K562 (cell line): ENCODE measurements around the gene RIOK3. TPM values are rescaled to one million over a fixed set of nuclear protein-coding genes. Genes with fewer than 3 reads are reported as not detected.

Source experiments
- ATAC-seq: fragments of 200-7000 bp; cut with Tn5 transposase; 3 replicates; pipeline ENCODE4 v1.9.1; 2020; ENCODE audit warnings: moderate library complexity
- BruUV-seq: library from RNA; stranded (reverse); fragments of 400-500 nt; replicated peaks from 2 replicates; lab custom pipeline; 2021; lab: Mats Ljungman, UMichigan
- CTCF ChIA-PET: fragments of 300-600 bp; formaldehyde crosslinking; extraction: SDS; loops from one replicate; lab custom pipeline; 2021; ENCODE audit warnings: low intra/inter-chr PET ratio; lab: Yijun Ruan, JAX
- POLR2A ChIA-PET: fragments of 300-600, 350-650 bp; sonication (Branson Sonifier 250); formaldehyde crosslinking; extraction: SDS; loops from one replicate; lab custom pipeline; 2021; ENCODE audit warnings: antibody characterized with exemption, inconsistent platforms; lab: Yijun Ruan, JAX
- DNase-seq, 4 experiments: peaks; one replicate each; pipeline versions ENCODE4 v3.0.0 to v3.0.0-alpha.2; 2011 to 2018; ENCODE audit warnings: low spot score in 3 of 4, mixed read lengths in 3 of 4; ENCODE audit errors: extremely low read depth in 1 of 4
- FAIRE-seq: peaks from 2 replicates; lab custom pipeline; 2011; peaks lifted over from hg19 to GRCh38; lab: Jason Lieb, UNC
- H2AFZ ChIP-seq: 2 replicates; pipeline ENCODE4 v1.6.0; 2011; ENCODE audit warnings: low read depth, low read length, control low read depth, inconsistent platforms
- H3K27ac ChIP-seq: fragments of 200-600 bp; 3 replicates; pipeline ENCODE4 v1.8.0; 2011; ENCODE audit warnings: low read depth, mild to moderate bottlenecking, control low read depth, inconsistent platforms, low read length, moderate library complexity, mixed read lengths; ENCODE audit errors: extremely low read depth
- H3K27me3 ChIP-seq, 2 experiments: fragments of 300-600 bp in 1 of 2; 2 replicates in 1 of 2; 3 replicates in 1 of 2; pipeline versions ENCODE4 v1.6.0 to v1.8.0; 2011; ENCODE audit warnings: inconsistent platforms in 2 of 2, low read length in 2 of 2, mild to moderate bottlenecking in 1 of 2, mixed read lengths in 1 of 2, moderate library complexity in 1 of 2; ENCODE audit not compliant: control insufficient read depth in 2 of 2, insufficient read depth in 2 of 2
- H3K36me3 ChIP-seq: fragments of 300-600 bp; 3 replicates; pipeline ENCODE4 v1.8.0; 2011; ENCODE audit warnings: mild to moderate bottlenecking, low read length, inconsistent platforms; ENCODE audit not compliant: control insufficient read depth, insufficient read depth
- H3K4me1 ChIP-seq, 2 experiments: fragments of 200-600 bp in 1 of 2; replicated peaks in 1 of 2; 2 replicates in 1 of 2; 3 replicates in 1 of 2; pipeline versions ENCODE4 v1.5.1 to v1.8.0; 2011; ENCODE audit warnings: inconsistent platforms in 2 of 2, low read length in 2 of 2, mild to moderate bottlenecking in 1 of 2, mixed read lengths in 1 of 2, moderate library complexity in 1 of 2; ENCODE audit not compliant: control insufficient read depth in 2 of 2, insufficient read depth in 2 of 2
- H3K4me2 ChIP-seq: 2 replicates; pipeline ENCODE4 v1.6.1; 2011; ENCODE audit warnings: low read length, control low read depth, inconsistent platforms, mixed read lengths; ENCODE audit not compliant: insufficient read depth
- H3K4me3 ChIP-seq: fragments of 200-600 bp; sonication (generic), shearing (Covaris generic); 2 replicates; pipeline ENCODE4 v1.5.1; 2016; ENCODE audit warnings: control low read depth, inconsistent platforms
- H3K79me2 ChIP-seq: fragments of 200-600 bp; 3 replicates; pipeline ENCODE4 v1.8.0; 2011; ENCODE audit warnings: low read length, inconsistent platforms; ENCODE audit not compliant: control insufficient read depth, insufficient read depth
- H3K9ac ChIP-seq, 2 experiments: 2 replicates each; pipeline versions ENCODE4 v1.6.0 to v1.6.1; 2011; ENCODE audit warnings: low read depth in 2 of 2, low read length in 2 of 2, control low read depth in 1 of 2, inconsistent platforms in 1 of 2, mild to moderate bottlenecking in 1 of 2, mixed read lengths in 1 of 2; ENCODE audit not compliant: insufficient read depth in 1 of 2
- H3K9me1 ChIP-seq: one replicate; pipeline ENCODE4 v1.6.0; 2011; ENCODE audit warnings: inconsistent platforms, mild to moderate bottlenecking, low read length, moderate library complexity; ENCODE audit not compliant: control insufficient read depth, insufficient read depth
- H3K9me3 ChIP-seq: replicated peaks from 2 replicates; pipeline ENCODE4 v1.5.1; 2011; ENCODE audit warnings: low read depth, low read length, inconsistent platforms; ENCODE audit not compliant: control insufficient read depth, insufficient read depth
- H4K20me1 ChIP-seq: replicated peaks from 2 replicates; pipeline ENCODE4 v1.6.1; 2011; ENCODE audit warnings: low read length, inconsistent platforms, mixed read lengths; ENCODE audit not compliant: control insufficient read depth, insufficient read depth
- BRCA1 ChIP-seq, 2 experiments: fragments of 450-650 bp in 1 of 2; sonication (generic) in 1 of 2; formaldehyde crosslinking in 1 of 2; IDR thresholded peaks; 2 replicates each; pipeline versions ENCODE4 v1.5.0 to v1.6.1; 2017 to 2020; ENCODE audit warnings: mild to moderate bottlenecking in 1 of 2, missing genetic modification reagents in 1 of 2
- CREB1 ChIP-seq, 2 experiments: sonication (generic) in 1 of 2; formaldehyde crosslinking in 1 of 2; IDR thresholded peaks; 2 replicates each; pipeline versions ENCODE4 v1.6.1 to v1.8.0; 2012 to 2022; ENCODE audit warnings: inconsistent platforms in 1 of 2, mild to moderate bottlenecking in 1 of 2, missing genetic modification reagents in 1 of 2, moderate library complexity in 1 of 2
- ERF ChIP-seq: fragments of 450-650 bp; formaldehyde crosslinking; IDR thresholded peaks from 2 replicates; pipeline ENCODE4 v1.4.0; 2020; ENCODE audit warnings: mild to moderate bottlenecking, mixed read lengths
- KDM1A ChIP-seq, 2 experiments: fragments of 450-650 bp; IDR thresholded peaks; 2 replicates each; pipeline ENCODE4 v1.6.1; 2016; ENCODE audit warnings: mild to moderate bottlenecking in 2 of 2
- NELFE ChIP-seq: IDR thresholded peaks from 2 replicates; pipeline ENCODE4 v1.6.1; 2011; ENCODE audit warnings: mild to moderate bottlenecking; ENCODE audit not compliant: insufficient read depth, insufficient read length
- NR2C1 ChIP-seq, 2 experiments: fragments of 450-650 bp; IDR thresholded peaks; 2 replicates each; pipeline ENCODE4 v1.6.1; 2017; ENCODE audit warnings: mild to moderate bottlenecking in 2 of 2, antibody characterized with exemption in 1 of 2, inconsistent platforms in 1 of 2, missing compliant biosample characterization in 1 of 2, missing genetic modification characterization in 1 of 2
- PYGO2 ChIP-seq: fragments of 450-650 bp; IDR thresholded peaks from 2 replicates; pipeline ENCODE4 v1.6.1; 2016; ENCODE audit warnings: mild to moderate bottlenecking, missing genetic modification characterization, moderate library complexity, missing compliant biosample characterization
- SRSF3 ChIP-seq: fragments of 200-400 bp; formaldehyde crosslinking; IDR thresholded peaks from 2 replicates; pipeline ENCODE4 v1.6.1; 2016; ENCODE audit warnings: mild to moderate bottlenecking, low read length, moderate library complexity; ENCODE audit not compliant: insufficient read depth
- TBL1XR1 ChIP-seq, 2 experiments: IDR thresholded peaks; 2 replicates each; pipeline ENCODE4 v1.6.1; 2012; ENCODE audit warnings: improper control_type of control experiment in 2 of 2, low read length in 2 of 2, mild to moderate bottlenecking in 1 of 2
- ZFPM2 ChIP-seq: fragments of 250-450 bp; sonication (Bioruptor Pico); IDR thresholded peaks from 2 replicates; pipeline ENCODE4 v1.5.1; 2022; ENCODE audit warnings: mild to moderate bottlenecking
- ZNF696 ChIP-seq: fragments of 250-450 bp; sonication (Bioruptor Pico); conservative IDR thresholded peaks from 2 replicates; pipeline ENCODE4 v1.4.0; 2020; ENCODE audit warnings: mild to moderate bottlenecking, moderate library complexity
- WGBS: fragments of 100-300 bp; shearing (Covaris generic); methylation state at CpG from one replicate; pipeline ENCODE4 v1.1.6; 2016; ENCODE audit warnings: low coverage, mixed read lengths; ENCODE audit not compliant: insufficient coverage; ENCODE audit errors: missing lambda C conversion rate; 5-methylcytosine and 5-hydroxymethylcytosine counted together
- in situ Hi-C: fragments of 300-500 bp; cut with MboI; formaldehyde crosslinking; loops from 4 replicates; pipeline ENCODE4 v1.15.0; 2018; ENCODE audit warnings: inconsistent platforms, mixed read lengths
- intact Hi-C: fragments of 100-400 bp; cut with micrococcal nuclease; formaldehyde crosslinking; loops from 2 replicates; pipeline ENCODE4 v1.14.2; 2022
- polyA plus RNA-seq, 8 experiments: library from polyadenylated mRNA; depleted of rRNA in 4 of 8; stranded (reverse) in 5 of 8; unstranded in 3 of 8; fragments of >200 nt; fragmentation: Nextera tagmentation in 2 of 8; fragmentation: Illumina TruSeq in 1 of 8; extraction: Ambion mirVana in 2 of 8; extraction: Trizol in 1 of 8; gene quantifications; 2 replicates each; pipeline versions ENCODE4 v1.2.1 to v1.2.3, GENCODE V29; 2011 to 2014; ENCODE audit warnings: inconsistent platforms in 1 of 8, missing spikeins in 1 of 8
- total RNA-seq, 7 experiments: library from RNA; depleted of rRNA in 6 of 7; stranded (reverse); fragments of >200 nt in 6 of 7; fragmentation: Illumina TruSeq in 2 of 7; extraction: Trizol in 2 of 7; gene quantifications; 2 replicates each; pipeline versions ENCODE4 v1.2.1 to v1.2.3, GENCODE V29; 2011 to 2021; ENCODE audit warnings: low replicate concordance in 1 of 7
- TF ChIP-seq, protein P1 (sequence below): fragments of 450-650 bp; IDR thresholded peaks from 2 replicates; pipeline ENCODE4 v1.6.1; 2017; ENCODE audit warnings: antibody characterized with exemption
- TF ChIP-seq, protein P2 (sequence below): sonication (generic); formaldehyde crosslinking; IDR thresholded peaks from 2 replicates; pipeline ENCODE4 v1.8.0; 2022; ENCODE audit warnings: mild to moderate bottlenecking, missing genetic modification reagents
- TF ChIP-seq, protein P3 (sequence below): fragments of 150-350 bp; IDR thresholded peaks from 2 replicates; pipeline ENCODE4 v1.6.1; 2014; ENCODE audit warnings: low read depth, mild to moderate bottlenecking, low read length, borderline replicate concordance

Gene RIOK3
- total and polyA plus RNA-seq, 9 of the 15 experiments (the other 6 are each of a cell fraction or from before 2014, with no cell fraction given) = 21.4 to 89.5 (median 62.9) TPM

DNA sequence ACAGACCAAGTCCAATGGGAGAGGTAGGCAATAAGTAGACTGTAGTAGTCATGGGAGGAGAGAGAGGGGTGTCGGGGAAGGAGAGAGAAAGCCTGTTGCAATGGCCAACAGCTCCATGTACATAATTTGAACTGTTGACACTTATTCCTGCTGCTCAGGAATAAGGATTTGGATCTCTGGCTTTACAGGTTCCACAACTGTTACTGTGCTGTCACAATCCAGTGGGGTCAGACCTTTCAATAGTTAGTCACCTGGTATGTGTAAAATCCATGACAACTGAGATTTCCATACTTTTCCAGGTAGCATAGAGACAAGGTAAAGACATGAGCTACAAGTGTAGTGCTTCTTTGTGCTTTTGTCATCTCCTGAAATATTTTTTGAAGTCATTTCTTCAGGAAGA lies 47.5 kb upstream of the RIOK3 start:
- no peak overlapping the region for H2AFZ ChIP-seq
- DNase-seq = no peak
- no peak overlapping the region for H3K4me2 ChIP-seq
- in situ Hi-C loops = no loop called here
- no peak for ATAC-seq
- 100% methylated on average over 1 of the region's 1 CpG for WGBS
- ChIA-PET CTCF (no interaction called here), POLR2A (interaction anchor here (0.6 to 1.3 kb wide), 5 partner anchors 9 to 403 kb away, joined by 3 to 7 read pairs (median 4); no protein-coding TSS in a partner anchor)
- BruUV-seq = no TSS peak
- H3K4me3 ChIP-seq = no peak overlapping the region
- FAIRE-seq = no peak
- no peaks in the 10 kb centered on the region for H3K9me1 ChIP-seq
- no peak overlapping the region for H3K27ac ChIP-seq
- H3K79me2 ChIP-seq = no peaks in the 10 kb centered on the region
- no peaks in the 10 kb centered on the region; the same call in 1 of the 2 replicates for H4K20me1 ChIP-seq
- no peaks in the 10 kb centered on the region for H3K27me3 ChIP-seq
- intact Hi-C loops = loop anchor here (10.0 kb wide), 1 partner anchor 371 kb away; no protein-coding TSS in a partner anchor
- no peak overlapping the region for H3K9ac ChIP-seq
- H3K9me3 ChIP-seq = no peaks in the 10 kb centered on the region
- no peaks in the 10 kb centered on the region for H3K4me1 ChIP-seq
- peaks cover 5% of the 10 kb centered on the region; the same call in 1 of the 3 replicates for H3K36me3 ChIP-seq
- TF ChIP-seq TBL1XR1 (IDR thresholded peaks at IDR 0.05; ENCODE audit: low read length in 2 of 2) (no peak), ERF (no peak), PYGO2 (tag) (no peak), SRSF3 (no peak), BRCA1 (IDR thresholded peaks at IDR 0.05) (no peak), BRCA1 (CRISPR knock-in tag; IDR thresholded peaks at IDR 0.05) (no peak), CREB1 (IDR thresholded peaks at IDR 0.05) (no peak), CREB1 (CRISPR knock-in tag; IDR thresholded peaks at IDR 0.05) (no peak), KDM1A (IDR thresholded peaks at IDR 0.05) (no peak), ZNF696 (no peak), NELFE (no peak), NR2C1 (IDR thresholded peaks at IDR 0.05) (no peak), NR2C1 (tag; IDR thresholded peaks at IDR 0.05) (no peak), ZFPM2 (CRISPR knock-in tag) (no peak)
- TF ChIP-seq, protein P1, sequence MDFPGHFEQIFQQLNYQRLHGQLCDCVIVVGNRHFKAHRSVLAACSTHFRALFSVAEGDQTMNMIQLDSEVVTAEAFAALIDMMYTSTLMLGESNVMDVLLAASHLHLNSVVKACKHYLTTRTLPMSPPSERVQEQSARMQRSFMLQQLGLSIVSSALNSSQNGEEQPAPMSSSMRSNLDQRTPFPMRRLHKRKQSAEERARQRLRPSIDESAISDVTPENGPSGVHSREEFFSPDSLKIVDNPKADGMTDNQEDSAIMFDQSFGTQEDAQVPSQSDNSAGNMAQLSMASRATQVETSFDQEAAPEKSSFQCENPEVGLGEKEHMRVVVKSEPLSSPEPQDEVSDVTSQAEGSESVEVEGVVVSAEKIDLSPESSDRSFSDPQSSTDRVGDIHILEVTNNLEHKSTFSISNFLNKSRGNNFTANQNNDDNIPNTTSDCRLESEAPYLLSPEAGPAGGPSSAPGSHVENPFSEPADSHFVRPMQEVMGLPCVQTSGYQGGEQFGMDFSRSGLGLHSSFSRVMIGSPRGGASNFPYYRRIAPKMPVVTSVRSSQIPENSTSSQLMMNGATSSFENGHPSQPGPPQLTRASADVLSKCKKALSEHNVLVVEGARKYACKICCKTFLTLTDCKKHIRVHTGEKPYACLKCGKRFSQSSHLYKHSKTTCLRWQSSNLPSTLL = no peak
- TF ChIP-seq, protein P2, sequence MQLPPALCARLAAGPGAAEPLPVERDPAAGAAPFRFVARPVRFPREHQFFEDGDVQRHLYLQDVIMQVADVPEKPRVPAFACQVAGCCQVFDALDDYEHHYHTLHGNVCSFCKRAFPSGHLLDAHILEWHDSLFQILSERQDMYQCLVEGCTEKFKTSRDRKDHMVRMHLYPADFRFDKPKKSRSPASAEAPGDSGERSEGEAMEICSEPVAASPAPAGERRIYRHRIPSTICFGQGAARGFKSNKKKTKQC = no peak
- TF ChIP-seq, protein P3, sequence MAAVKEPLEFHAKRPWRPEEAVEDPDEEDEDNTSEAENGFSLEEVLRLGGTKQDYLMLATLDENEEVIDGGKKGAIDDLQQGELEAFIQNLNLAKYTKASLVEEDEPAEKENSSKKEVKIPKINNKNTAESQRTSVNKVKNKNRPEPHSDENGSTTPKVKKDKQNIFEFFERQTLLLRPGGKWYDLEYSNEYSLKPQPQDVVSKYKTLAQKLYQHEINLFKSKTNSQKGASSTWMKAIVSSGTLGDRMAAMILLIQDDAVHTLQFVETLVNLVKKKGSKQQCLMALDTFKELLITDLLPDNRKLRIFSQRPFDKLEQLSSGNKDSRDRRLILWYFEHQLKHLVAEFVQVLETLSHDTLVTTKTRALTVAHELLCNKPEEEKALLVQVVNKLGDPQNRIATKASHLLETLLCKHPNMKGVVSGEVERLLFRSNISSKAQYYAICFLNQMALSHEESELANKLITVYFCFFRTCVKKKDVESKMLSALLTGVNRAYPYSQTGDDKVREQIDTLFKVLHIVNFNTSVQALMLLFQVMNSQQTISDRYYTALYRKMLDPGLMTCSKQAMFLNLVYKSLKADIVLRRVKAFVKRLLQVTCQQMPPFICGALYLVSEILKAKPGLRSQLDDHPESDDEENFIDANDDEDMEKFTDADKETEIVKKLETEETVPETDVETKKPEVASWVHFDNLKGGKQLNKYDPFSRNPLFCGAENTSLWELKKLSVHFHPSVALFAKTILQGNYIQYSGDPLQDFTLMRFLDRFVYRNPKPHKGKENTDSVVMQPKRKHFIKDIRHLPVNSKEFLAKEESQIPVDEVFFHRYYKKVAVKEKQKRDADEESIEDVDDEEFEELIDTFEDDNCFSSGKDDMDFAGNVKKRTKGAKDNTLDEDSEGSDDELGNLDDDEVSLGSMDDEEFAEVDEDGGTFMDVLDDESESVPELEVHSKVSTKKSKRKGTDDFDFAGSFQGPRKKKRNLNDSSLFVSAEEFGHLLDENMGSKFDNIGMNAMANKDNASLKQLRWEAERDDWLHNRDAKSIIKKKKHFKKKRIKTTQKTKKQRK = no peak
